Left lung (tissue), 10 donors: ENCODE measurements around the gene EIF4G1. TPM values are rescaled to one million over a fixed set of nuclear protein-coding genes. Genes with fewer than 3 reads are reported as not detected.

Experiments used
- ATAC-seq: fragments of 200-7000 bp; cut with Tn5 transposase; one replicate; pipeline ENCODE4 v1.9.1; 2020; ENCODE audit warnings: moderate library complexity
- DNase-seq, 4 donors: peaks; one replicate each; pipeline ENCODE4 v3.0.0-alpha.2; 2013 to 2020
- H3K27ac ChIP-seq, 2 donors: fragments of 200-600 bp; sonication (generic) in 1 of 2; one replicate each; pipeline versions ENCODE4 v1.5.0 to v1.8.0; 2020 to 2021
- H3K27me3 ChIP-seq, 2 donors: fragments of 200-600 bp; sonication (generic) in 1 of 2; one replicate each; pipeline versions ENCODE4 v1.5.0 to v1.8.0; 2020 to 2021
- H3K36me3 ChIP-seq, 2 donors: fragments of 200-600 bp; sonication (generic) in 1 of 2; one replicate each; pipeline versions ENCODE4 v1.5.0 to v1.8.0; 2020 to 2021
- H3K4me1 ChIP-seq, 2 donors: fragments of 200-600 bp; one replicate each; pipeline ENCODE4 v1.8.0; 2021
- H3K4me3 ChIP-seq, 2 donors: fragments of 200-600 bp; sonication (generic) in 1 of 2; one replicate each; pipeline versions ENCODE4 v1.5.0 to v1.8.0; 2020 to 2021; ENCODE audit warnings: mild to moderate bottlenecking in 1 of 2
- H3K9me3 ChIP-seq, 2 donors: fragments of 200-600 bp; sonication (generic) in 1 of 2; one replicate each; pipeline versions ENCODE4 v1.5.0 to v1.8.0; 2020 to 2021
- intact Hi-C, 2 donors: fragments of 100-400 bp; cut with DNase I; formaldehyde crosslinking; loops; one replicate each; pipeline versions ENCODE4 v1.11.2 to v1.14.2; 2022
- polyA plus RNA-seq, 6 donors: library from polyadenylated mRNA; unstranded; fragments of 120-200 nt; gene quantifications; one replicate each; pipeline ENCODE4 v1.2.1, GENCODE V29; 2013; ENCODE audit not compliant: insufficient read length in 6 of 6
- total RNA-seq, 2 donors: library from RNA; stranded (reverse); fragmentation: NEBNext Ultra II Directional; extraction: Animal tissue kit (Norgen Biotek cat#: 25700); gene quantifications; one replicate each; pipeline ENCODE4 v1.2.1, GENCODE V29; 2021
- TF ChIP-seq, protein P1 (sequence below), 2 donors: fragments of 200-600 bp; sonication (generic) in 1 of 2; IDR thresholded peaks; one replicate each; pipeline versions ENCODE4 v1.5.0 to v1.8.0; 2021; ENCODE audit warnings: antibody characterized with exemption in 2 of 2
- donor health status: DM: no; HTN: yes; CAD: no.
- donor health status: DM: no; HTN: no; CAD: no.

EIF4G1 gene
- total and polyA plus RNA-seq, 8 donors, result 158 to 406 (median 203) TPM

DNA sequence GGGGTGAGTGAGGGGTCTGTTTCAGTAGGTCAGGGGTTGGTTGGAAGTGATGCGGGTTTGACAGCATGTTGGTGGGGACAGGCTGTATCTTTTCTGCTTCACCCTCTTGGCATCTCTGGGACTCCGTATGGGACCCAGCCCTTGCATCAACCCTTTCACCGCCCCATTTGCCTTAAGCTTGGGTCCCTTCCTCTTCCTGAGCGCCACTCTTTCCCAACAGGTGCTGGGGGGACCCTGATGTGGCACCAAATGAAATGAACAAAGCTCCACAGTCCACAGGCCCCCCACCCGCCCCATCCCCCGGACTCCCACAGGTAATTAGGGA is 1.1 kb downstream of the EIF4G1 start:
- intact Hi-C loops, result no loop called here
- DNase-seq, result no peak
- peak overlapping the region; percentile 91 to 92 for H3K27ac ChIP-seq
- ATAC-seq, result no peak
- no peaks in the 10 kb centered on the region for H3K27me3 ChIP-seq
- H3K36me3 ChIP-seq, result peaks cover 0 to 39% of the 10 kb centered on the region in 2 donors
- H3K9me3 ChIP-seq, result no peaks in the 10 kb centered on the region
- H3K4me1 ChIP-seq, result peaks cover 35 to 56% of the 10 kb centered on the region in 2 donors
- H3K4me3 ChIP-seq, result peak overlapping the region; percentile 70 to 89
- TF ChIP-seq, protein P1, sequence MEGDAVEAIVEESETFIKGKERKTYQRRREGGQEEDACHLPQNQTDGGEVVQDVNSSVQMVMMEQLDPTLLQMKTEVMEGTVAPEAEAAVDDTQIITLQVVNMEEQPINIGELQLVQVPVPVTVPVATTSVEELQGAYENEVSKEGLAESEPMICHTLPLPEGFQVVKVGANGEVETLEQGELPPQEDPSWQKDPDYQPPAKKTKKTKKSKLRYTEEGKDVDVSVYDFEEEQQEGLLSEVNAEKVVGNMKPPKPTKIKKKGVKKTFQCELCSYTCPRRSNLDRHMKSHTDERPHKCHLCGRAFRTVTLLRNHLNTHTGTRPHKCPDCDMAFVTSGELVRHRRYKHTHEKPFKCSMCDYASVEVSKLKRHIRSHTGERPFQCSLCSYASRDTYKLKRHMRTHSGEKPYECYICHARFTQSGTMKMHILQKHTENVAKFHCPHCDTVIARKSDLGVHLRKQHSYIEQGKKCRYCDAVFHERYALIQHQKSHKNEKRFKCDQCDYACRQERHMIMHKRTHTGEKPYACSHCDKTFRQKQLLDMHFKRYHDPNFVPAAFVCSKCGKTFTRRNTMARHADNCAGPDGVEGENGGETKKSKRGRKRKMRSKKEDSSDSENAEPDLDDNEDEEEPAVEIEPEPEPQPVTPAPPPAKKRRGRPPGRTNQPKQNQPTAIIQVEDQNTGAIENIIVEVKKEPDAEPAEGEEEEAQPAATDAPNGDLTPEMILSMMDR (IDR thresholded peaks at IDR 0.05), result no peak

DNA sequence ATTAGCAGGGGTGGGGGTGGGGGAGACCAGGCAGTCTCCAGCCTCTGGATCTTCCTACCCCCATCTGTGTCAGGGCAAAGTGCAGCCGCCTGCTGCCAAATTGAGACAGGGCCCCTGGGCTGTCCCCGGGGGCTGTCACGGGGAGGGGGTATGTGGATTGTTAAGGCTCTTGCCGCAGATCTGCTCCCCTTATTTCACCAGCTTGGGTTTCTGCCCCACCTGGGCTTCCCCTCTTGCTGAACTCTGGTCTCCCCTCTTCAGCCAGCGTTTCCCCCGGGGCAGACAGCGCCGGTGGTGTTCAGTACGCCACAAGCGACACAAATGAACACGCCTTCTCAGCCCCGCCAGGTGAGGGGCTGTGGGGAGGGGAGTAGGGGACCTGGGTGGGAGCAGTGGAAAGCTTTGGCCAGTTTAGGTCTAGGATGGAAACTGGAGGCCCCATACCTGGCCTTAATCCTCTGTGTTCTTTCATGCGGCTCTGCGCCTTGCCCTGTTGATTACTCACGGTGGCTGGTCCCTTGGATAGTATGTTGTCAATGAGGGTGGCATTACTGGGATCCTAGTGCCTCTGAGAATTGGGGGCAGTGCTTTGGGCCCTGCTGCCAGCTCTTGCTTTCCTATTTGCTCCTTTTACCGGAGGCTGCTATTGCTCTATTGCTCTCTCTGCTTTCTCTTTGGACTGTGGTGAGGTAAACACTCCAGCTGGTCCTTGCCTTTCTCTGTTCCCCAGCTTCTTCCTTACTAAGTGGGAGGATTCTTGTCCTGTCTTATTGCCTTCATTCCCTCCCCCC is 1.7 kb downstream of the EIF4G1 start:
- DNase-seq (no peak), ATAC-seq (no peak)
- Histone ChIP-seq H3K36me3 (peaks cover 0 to 45% of the 10 kb centered on the region in 2 donors), H3K4me1 (peaks cover 36 to 62% of the 10 kb centered on the region in 2 donors), H3K27ac (peak overlapping the region; percentile 91 to 92), H3K4me3 (peak overlapping the region; percentile 70 to 89), H3K27me3 (no peaks in the 10 kb centered on the region), H3K9me3 (no peaks in the 10 kb centered on the region)
- TF ChIP-seq, protein P1 (IDR thresholded peaks at IDR 0.05), result no peak
- intact Hi-C loops, result no loop called here

DNA sequence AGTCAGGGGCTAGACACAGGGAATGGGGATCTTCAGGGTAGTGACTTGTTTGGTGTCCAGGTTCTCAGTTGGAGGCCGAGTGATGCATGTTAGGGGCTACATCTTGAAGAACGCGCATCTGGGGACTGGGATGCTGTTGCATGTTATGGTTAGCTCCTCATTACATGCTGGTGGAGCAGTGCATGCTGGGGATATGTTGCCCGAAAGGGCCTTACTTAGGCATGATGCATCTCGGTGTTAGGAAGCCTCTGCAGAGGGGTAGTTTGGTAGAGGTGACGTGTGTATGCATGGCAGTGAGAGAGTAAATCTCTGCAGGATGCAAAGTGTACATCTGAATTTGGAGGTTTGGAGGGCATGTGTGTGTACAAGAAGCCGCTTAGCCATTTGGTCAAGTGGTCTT is 2.4 kb downstream of the EIF4G1 start:
- Histone ChIP-seq H3K36me3 (peaks cover 0 to 52% of the 10 kb centered on the region in 2 donors), H3K4me3 (peak overlapping the region in 1 of 2 donors; percentile 89), H3K9me3 (no peaks in the 10 kb centered on the region), H3K27me3 (no peaks in the 10 kb centered on the region), H3K27ac (peak overlapping the region in 1 of 2 donors; percentile 91), H3K4me1 (peaks cover 36 to 69% of the 10 kb centered on the region in 2 donors)
- ATAC-seq (no peak), DNase-seq (no peak)
- intact Hi-C loops, result no loop called here
- TF ChIP-seq, protein P1 (IDR thresholded peaks at IDR 0.05), result no peak

DNA sequence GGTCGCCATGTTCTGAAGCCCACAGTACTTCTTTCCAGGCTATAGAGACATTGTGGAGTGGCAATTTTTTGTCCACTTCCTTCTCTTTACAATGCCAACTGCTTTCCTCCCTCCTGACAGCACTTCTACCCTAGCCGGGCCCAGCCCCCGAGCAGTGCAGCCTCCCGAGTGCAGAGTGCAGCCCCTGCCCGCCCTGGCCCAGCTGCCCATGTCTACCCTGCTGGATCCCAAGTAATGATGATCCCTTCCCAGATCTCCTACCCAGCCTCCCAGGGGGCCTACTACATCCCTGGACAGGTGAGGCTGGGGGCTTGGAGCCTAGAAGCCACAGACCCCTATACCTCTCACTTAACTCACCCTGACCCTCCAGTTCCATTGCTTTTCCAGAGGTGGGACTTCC is 2.8 kb downstream of the EIF4G1 start:
- H3K4me1 ChIP-seq, result peaks cover 36 to 73% of the 10 kb centered on the region in 2 donors
- no peak for ATAC-seq
- H3K4me3 ChIP-seq, result peak overlapping the region in 1 of 2 donors; percentile 89

DNA sequence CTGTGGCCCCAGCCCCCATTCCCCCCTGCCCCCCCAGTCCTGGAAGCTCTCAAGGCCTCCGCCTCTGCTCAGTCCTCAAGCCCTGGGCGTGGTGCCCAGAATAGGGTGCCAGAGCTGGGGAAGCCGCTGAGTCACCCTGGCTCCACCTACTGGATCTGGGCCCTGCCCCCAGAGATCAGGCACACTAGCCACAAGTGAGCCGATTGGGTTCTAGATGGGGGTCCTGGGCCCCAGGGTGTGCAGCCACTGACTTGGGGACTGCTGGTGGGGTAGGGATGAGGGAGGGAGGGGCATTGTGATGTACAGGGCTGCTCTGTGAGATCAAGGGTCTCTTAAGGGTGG is 5.7 kb downstream of the EIF4G1 start:
- Histone ChIP-seq H3K9me3 (no peaks in the 10 kb centered on the region), H3K27me3 (no peaks in the 10 kb centered on the region), H3K4me1 (peaks cover 36 to 78% of the 10 kb centered on the region in 2 donors), H3K27ac (peak overlapping the region; percentile 88 to 89), H3K4me3 (peak overlapping the region in 1 of 2 donors; percentile 30), H3K36me3 (peaks cover 5 to 85% of the 10 kb centered on the region in 2 donors)
- TF ChIP-seq, protein P1 (IDR thresholded peaks at IDR 0.05), result no peak
- intact Hi-C loops, result no loop called here
- ATAC-seq (peak; percentile 90), DNase-seq (peak; percentile 58 to 97 (median 94))

More for the DNA sequence above, 2.8 kb downstream of the EIF4G1 start:
- H3K36me3 ChIP-seq, result peaks cover 3 to 56% of the 10 kb centered on the region in 2 donors
- DNase-seq, result no peak
- TF ChIP-seq, protein P1 (IDR thresholded peaks at IDR 0.05), result no peak
- intact Hi-C loops, result no loop called here
- H3K27me3 ChIP-seq, result no peaks in the 10 kb centered on the region
- H3K9me3 ChIP-seq, result no peaks in the 10 kb centered on the region
- peak overlapping the region in 1 of 2 donors; percentile 88 for H3K27ac ChIP-seq
